GM18870 (cell line): ENCODE data around the gene IGIP.
"Not testable (repeated sequence)": the region's sequence is repeated elsewhere in the genome, so short reads cannot be mapped to it uniquely, and the experiment has no call there.

Experiments
- ATAC-seq: cut with Tn5 transposase; IDR thresholded peaks from one replicate; pipeline ENCODE4 v1.9.1; 2021; ENCODE audit warnings: moderate library complexity; ENCODE audit not compliant: unreplicated experiment

The IGIP gene

GRCh38 chr5:140140435-140140834 lies 14.7 kb downstream of the IGIP start:
- no peak for ATAC-seq

DNA sequence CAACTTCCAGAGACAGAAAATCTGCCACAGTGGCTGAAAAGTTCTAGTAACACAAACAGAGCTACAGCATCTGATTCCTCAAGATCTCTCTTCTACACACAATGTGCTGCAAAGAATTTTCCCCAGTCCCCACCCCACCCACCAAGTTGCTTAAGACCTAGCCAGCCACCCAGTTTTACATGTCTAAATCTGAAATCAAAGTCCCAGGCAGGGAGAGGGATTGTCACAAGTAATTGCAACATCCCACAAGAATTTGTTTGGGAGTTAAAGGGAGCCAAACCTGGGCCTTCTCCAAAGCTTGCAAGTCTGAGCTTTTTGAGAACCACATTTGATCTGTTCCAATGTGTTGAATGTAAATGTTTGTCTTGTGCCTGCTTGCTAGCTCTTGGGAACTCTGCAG lies 15.5 kb downstream of the IGIP start:
- no peak for ATAC-seq

GRCh38 chr5:140142246-140142645 lies 16.5 kb downstream of the IGIP start:
- ATAC-seq = no peak

DNA sequence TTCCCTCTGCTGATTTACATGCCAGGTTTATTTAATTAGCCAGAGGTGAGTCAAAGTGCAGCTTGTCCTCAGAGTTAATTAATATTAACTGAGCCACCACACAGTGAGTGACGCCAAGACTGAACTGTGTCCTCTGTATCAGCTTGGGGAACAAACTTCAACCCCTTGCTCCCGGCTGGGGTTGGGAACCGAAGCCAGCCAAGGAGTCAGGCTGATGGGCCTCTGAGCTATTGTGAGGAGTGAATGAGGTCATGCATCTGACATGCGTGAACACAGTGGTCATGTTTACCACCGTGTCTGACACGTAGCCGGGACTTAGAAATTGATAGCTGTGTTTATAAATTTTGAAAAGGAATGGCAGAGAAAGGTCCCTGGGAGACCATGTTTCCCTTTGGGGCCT lies 17.1 kb downstream of the IGIP start:
- no peak for ATAC-seq

GRCh38 chr5:140143521-140144258 lies 18.0 kb downstream of the IGIP start:
- no peak for ATAC-seq

DNA sequence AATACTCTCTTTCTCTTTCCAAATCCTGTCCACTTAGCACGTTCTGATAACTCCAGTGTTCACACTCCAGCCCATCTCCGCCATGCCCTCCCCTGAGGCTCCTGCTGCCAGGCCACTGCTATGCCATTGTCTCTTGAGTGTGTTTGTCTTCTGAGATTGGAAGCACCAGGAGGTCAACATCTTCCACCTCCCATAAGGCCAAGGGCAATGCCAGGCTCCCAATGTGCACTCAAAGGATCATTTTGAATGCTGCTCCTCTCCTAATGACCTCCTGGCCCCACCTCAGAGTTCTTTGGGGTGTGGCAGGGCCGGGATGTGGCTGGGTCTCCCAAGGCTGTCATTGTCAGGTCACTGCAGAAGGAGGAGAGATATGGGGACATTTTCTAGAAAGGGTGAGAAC lies 19.5 kb downstream of the IGIP start:
- no peak for ATAC-seq

- ATAC-seq = no peak
Observed at GRCh38 chr5:140145818-140146522, 20.2 kb downstream of the IGIP start.

- no peak for ATAC-seq
Observed at GRCh38 chr5:140146523-140146842, 20.7 kb downstream of the IGIP start.

DNA sequence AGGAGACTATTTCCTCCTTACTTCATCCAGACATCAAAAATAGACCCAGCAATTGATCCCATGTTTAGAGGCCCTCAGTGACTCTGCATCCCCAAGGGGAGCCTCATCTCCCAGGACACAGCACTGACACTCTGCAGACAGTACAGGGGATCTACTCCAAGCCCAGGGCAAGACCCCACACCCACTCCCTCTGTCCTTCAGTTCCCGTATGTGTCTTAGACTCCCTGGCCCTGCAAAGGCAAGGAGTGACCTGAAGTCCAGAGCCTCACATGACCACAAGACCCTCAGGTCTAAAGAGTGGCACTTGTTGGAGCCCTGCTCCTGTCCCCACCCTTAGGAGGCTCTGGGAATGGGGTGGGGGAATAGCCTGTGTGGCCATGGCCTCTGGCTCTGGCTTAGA lies 21.7 kb downstream of the IGIP start:
- no peak for ATAC-seq

GRCh38 chr5:140148508-140148907 lies 22.8 kb downstream of the IGIP start:
- ATAC-seq = no peak

- no peak for ATAC-seq
Observed at GRCh38 chr5:140150201-140150600, 24.5 kb downstream of the IGIP start.

DNA sequence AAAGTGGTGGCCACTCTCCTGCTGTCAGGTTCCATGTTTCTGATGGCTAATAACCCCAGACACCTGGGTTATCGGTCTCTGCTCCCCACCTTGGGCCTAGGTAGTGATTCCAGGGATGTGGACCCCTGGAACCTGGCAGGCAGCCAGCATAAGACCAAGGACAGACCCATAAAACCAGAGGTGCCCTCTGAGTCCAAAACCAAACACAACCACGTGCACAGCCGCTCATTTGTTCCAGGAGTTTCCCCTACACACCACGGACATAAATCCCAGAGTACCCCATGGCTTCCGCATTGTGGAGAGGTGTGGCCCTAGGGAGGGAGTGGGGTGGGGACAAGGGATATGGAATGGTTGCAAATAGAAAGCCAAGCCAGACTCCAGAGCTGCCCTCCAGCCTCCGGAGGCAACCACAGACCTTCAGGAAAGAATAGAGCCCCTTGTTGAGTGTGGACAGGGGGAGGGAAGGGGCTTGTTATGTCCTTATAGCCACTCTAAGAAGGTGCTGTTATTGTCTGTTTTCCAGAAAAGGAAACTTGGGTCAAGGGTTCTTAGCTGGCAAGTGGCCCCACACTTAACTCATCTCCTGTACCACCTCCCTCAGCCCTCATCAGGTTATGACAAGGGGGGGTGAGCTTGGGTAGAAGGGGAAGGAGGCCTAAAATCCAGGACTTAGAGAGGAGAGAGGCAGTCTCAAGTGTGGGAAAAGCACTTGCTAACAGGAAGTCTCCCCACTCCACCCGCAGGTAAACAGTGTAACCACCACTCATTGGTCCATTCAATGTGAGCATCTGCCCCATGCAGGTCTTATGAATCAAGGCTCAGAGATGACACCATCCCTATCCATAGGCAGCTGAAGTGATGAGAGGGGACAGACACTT lies 25.6 kb downstream of the IGIP start:
- ATAC-seq = no peak

DNA sequence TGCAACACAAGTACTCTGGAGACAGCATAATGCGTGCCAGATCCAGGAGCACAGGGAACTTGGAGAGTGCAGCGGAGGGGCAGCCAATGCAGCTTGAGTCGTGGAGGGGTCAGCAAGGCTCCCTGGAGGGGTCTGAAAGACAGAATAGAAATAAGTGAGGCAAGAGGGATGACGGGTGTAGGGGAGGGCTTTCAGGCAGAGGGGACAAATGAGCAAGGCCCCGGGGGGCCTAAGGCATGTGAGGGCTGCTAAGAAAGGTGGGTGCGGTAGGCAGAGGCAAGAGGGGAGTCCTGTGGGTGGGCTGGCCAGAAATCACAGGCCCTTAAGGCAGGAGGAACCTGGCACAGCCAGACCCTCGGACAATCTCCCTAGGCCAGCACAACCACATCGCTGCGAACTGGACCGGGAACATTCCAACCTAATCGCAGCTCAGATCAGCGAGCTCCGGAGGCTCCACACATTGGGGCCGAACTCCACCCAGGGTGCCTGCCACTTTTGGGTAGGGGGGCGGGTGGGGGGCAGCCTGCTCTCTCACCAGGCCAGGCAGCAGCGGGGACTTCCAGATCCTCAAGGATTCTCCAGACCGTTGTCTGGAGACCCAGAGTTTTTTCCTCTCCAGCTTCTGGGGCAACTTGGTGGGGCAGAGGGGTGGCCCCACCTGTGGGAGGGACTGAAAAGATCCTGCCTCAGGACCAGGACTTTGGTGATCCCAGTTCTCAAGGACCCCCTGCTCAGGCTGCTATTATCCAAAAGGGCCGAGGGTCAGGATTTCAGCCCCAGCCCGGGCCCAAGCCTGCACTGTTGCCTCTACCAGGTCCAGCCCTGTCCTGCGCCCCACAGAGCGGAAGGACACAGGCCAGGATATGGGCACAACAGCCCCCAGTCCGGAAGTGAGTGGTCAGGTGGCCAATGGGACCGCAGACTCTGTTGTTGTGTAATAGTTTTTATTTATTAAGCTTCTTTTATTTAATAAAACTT lies 26.6 kb downstream of the IGIP start:
- ATAC-seq = no peak

DNA sequence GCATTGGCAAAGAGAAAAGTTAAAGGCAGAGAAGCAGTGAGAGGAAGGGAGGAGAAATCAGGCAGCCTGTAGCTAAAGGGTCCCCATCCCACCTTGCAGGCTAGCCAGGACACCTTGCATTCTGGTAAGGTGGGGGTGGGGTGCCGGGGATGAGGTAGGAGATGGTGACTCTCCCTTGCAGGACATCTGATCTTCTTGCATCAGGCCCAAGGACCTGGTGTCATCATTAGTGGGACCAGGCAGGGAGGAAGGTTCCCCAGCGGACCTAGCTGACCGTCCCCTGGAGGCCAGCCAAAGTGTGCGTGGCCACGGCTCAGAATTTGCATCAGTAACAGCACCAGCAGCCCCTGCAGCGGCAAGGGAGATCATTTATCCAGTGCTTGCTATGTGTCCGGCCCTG lies 27.5 kb downstream of the IGIP start:
- no peak for ATAC-seq

GRCh38 chr5:140153905-140154304 lies 28.2 kb downstream of the IGIP start:
- no peak for ATAC-seq

GRCh38 chr5:140154710-140155381 lies 29.1 kb downstream of the IGIP start:
- ATAC-seq = not testable (repeated sequence)

- ATAC-seq = peak; percentile 90
Observed at GRCh38 chr5:140157032-140157781, 31.5 kb downstream of the IGIP start.

- no peak for ATAC-seq
Observed at GRCh38 chr5:140159014-140159927, 33.5 kb downstream of the IGIP start.
